H54 (cell line): ENCODE measurements around the gene IQGAP3.

ENCODE experiments used
- DNase-seq: peaks from one replicate; pipeline ENCODE4 v3.0.0; 2011; ENCODE audit warnings: low spot score, mixed read lengths; ENCODE audit not compliant: insufficient read length
- FAIRE-seq: peaks from 3 replicates; lab custom pipeline; 2011; peaks lifted over from hg19 to GRCh38; lab: Jason Lieb, UNC
- POLR2A ChIP-seq: IDR thresholded peaks from 2 replicates; pipeline ENCODE4 v1.6.1; 2011; ENCODE audit warnings: low read depth, mild to moderate bottlenecking, low read length

IQGAP3 gene

DNA sequence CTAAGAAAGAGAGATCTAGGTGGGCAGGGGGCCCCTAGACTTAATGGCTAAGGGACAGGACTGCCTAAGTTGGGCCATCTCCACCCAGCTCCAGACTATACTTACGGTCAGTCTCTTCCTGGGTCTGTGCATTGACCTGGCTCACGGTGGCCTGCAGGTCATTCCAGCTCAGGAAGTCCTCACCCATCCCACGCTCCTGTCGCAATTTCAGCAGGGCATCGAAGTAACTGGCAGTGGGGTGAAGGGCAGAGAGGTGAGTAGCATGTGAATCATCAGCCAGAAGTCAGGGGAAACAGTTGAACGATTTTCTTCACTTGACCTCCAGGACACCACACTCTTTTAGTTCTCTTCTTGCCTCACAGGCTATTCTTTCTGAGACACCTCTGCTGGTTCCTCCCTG lies 20.5 kb downstream of the IQGAP3 start:
- DNase-seq (peak; percentile 86), FAIRE-seq (peak; percentile 50)

DNA sequence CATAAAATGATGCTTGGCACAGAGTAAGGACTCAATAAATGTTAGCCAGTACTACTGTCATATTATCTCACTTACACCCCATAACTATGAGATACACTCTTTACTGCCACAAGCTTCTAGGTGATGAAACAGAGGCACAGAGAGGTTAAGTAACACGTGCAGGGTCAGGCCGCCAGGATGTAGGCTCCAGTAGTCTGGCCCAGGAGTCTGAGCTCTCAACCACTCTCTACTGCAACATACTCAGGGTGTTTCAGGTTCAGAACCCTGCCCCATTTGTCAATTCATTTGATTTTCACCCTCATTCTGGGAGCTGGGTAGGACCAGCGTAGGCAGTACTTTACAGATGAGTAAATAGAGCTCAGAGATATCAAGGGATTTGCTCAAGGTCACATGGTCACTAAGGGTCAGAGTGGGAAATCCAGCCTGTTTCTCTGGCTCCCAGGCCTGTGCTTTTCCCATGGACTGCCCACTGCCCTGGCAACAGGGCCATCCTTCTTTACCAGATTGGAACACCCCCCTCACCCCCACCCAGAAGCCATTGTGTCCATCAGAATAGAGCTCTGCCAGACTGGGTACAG lies 21.2 kb downstream of the IQGAP3 start:
- DNase-seq (no peak), FAIRE-seq (no peak)
- TF ChIP-seq POLR2A, result no peak

More for the DNA sequence above, 20.5 kb downstream of the IQGAP3 start:
- no peak for TF ChIP-seq POLR2A

DNA sequence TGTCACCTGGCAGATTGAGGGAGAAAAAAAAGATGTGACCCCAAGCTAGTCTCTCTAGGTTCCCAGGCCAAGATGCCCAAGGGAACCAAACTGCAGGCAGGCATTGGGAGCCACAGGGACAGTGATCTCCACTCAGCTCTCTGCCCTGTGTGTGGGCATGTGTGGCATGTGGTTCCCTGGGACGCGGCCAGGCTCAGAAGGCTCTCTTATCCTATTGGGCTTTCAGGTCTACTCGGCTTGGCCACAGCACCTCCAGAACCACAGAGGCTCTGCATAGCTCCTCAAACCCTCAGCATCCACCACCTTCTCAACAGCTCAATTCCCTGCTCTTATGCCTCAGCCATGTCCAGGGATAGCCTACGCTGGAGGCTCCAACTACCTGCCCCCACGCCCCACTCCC lies 22.0 kb downstream of the IQGAP3 start:
- DNase-seq (no peak), FAIRE-seq (no peak)
- no peak for TF ChIP-seq POLR2A

- TF ChIP-seq POLR2A, result no peak
- FAIRE-seq, result no peak
- no peak for DNase-seq
These were observed 22.5 kb downstream of the IQGAP3 start for GRCh38 chr1:156549831-156550230.

DNA sequence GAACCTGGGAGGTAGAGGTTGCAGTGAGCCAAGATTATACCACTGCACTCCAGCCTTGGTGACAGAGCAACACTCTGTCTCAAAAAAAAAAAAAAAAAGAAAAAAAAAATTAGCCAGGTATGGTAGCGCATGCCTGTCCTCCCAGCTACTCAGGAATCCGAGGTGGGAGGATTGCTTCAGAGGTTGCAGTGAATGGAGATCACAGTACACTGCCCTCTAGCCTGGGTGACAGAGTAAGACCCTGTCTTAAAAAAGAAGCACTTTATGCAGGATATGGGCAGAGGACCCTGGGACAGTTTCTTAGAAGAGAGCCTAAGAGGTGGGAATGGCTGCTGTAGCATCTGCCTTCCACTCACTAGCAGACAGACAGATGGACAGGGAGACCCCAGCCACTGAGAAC lies 23.0 kb downstream of the IQGAP3 start:
- TF ChIP-seq POLR2A, result no peak
- DNase-seq, result no peak
- no peak for FAIRE-seq

GRCh38 chr1:156547982-156548381 lies 24.4 kb downstream of the IQGAP3 start:
- DNase-seq (no peak), FAIRE-seq (no peak)
- TF ChIP-seq POLR2A, result no peak

DNA sequence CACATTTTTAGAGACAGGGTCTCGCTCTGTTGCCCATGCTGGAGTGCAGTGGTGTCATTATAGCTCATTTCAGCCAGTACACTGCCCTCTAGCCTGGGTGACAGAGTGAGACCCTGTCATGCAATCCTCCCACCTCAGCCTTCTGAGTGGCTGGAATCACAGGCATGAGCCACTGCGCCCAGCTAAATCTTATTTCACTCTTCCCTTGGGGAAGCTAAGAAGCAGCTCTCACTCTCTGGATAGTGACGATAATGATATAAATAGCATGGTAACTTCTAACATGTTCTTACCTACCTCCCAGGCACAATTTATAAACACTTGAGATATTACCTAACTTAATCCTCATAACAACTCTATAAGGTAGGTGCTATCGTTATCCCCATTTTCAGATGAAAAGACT lies 24.9 kb downstream of the IQGAP3 start:
- FAIRE-seq (no peak), DNase-seq (no peak)
- TF ChIP-seq POLR2A, result no peak

DNA sequence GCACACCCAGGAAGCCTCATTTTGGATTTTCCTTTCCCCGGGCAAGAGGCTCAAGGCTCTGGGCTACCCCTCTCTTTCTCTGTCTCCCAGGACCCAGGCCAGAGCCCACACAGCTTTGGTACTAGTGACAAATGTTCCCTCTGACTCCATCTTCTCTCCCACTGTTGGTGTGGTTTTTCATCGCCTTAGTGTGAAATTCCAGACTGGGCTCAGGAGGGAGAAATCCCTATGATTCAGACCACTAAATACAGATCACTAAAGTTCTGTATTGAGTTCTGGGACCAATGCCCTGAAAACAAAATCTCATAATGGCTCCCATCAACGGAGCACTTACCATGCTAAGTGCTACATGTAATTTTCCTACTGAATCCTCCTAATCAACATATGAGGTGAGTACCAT lies 26.1 kb downstream of the IQGAP3 start:
- DNase-seq (no peak), FAIRE-seq (no peak)
- TF ChIP-seq POLR2A, result no peak

GRCh38 chr1:156544592-156545102 lies 27.7 kb downstream of the IQGAP3 start:
- no peak for TF ChIP-seq POLR2A
- DNase-seq (no peak), FAIRE-seq (no peak)

- no peak for TF ChIP-seq POLR2A
- DNase-seq, result no peak
- FAIRE-seq, result no peak
These were observed 29.3 kb downstream of the IQGAP3 start for GRCh38 chr1:156543066-156543465.

DNA sequence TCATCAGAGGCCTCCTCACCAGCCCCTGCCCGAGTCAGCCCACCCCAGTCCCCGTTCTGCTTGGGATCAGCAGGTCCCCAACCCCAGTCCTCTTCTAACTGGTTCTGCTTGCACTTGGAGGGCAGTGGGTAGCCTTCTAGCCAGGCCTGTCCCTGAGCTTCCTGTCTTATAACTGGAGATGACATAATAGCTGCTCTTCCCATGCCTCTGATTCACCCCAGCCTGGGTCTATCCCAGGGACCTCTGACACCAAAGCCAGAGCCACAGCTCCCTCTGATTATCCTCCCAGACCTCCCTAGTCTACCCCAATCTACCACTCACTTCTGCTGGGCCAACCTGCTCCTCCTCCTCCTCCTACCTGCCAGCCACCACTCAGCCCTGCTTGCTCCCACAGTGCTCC lies 31.4 kb downstream of the IQGAP3 start:
- DNase-seq (no peak), FAIRE-seq (no peak)
- no peak for TF ChIP-seq POLR2A

- FAIRE-seq, result no peak
These were observed 32.5 kb downstream of the IQGAP3 start for GRCh38 chr1:156539818-156540355.

DNA sequence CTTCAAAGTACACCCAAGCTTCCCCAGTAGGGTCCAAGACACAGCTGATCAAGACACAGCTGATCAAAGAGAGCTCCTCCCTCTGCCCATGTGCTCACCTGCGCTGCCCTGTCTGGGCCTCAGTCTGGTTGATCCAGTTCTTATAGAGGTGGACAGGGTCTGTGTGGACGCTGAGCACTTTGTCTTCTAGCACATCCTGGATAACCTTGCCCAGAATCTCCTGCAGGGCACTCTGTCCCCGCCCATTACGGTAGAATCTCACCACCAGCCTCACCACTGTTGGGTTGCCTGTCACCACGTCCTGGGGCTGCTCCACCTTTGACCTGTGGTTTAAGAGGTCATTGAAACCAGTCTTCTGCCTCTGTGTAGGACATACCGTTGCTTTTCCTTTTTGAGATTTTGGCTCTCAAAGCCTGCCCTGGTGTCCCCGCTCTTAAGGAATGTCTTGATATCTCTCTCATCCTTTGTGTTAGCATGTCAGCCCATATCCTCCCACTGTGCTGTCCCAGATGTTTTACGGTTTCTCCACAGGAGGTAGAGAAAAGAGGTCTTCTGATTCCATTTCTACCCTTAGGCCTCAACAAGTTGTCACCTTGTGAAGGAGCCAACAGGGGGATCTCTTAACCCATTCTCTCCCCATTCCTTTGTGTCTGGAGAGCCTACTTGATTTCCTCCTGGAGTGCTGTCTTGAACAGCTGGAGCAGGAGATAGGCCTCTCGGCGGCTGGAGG lies 33.5 kb downstream of the IQGAP3 start:
- FAIRE-seq (no peak), DNase-seq (no peak)
- no peak for TF ChIP-seq POLR2A

More at GRCh38 chr1:156539818-156540355, 32.5 kb downstream of the IQGAP3 start:
- TF ChIP-seq POLR2A, result no peak
- DNase-seq, result no peak

GRCh38 chr1:156537027-156537426 lies 35.3 kb downstream of the IQGAP3 start:
- DNase-seq (no peak), FAIRE-seq (no peak)
- no peak for TF ChIP-seq POLR2A
